K562 (cell line): ENCODE measurements around the gene CELSR2. TPM values are rescaled to one million over a fixed set of nuclear protein-coding genes. Genes with fewer than 3 reads are reported as not detected.
A peak's percentile ranks its signal among the peaks of the same experiment; 100 is the strongest.

Experiments used
- ATF6 ChIP-seq: sonication (generic); formaldehyde crosslinking; IDR thresholded peaks from 2 replicates; pipeline ENCODE4 v1.4.0; 2020; ENCODE audit warnings: mild to moderate bottlenecking, missing genetic modification reagents
- CCAR2 ChIP-seq: fragments of 200-400 bp; formaldehyde crosslinking; IDR thresholded peaks from 2 replicates; pipeline ENCODE4 v1.6.1; 2017; ENCODE audit warnings: mild to moderate bottlenecking, low read depth, low read length
- CREB1 ChIP-seq, 2 experiments: sonication (generic) in 1 of 2; formaldehyde crosslinking in 1 of 2; IDR thresholded peaks; 2 replicates each; pipeline versions ENCODE4 v1.6.1 to v1.8.0; 2012 to 2022; ENCODE audit warnings: inconsistent platforms in 1 of 2, mild to moderate bottlenecking in 1 of 2, missing genetic modification reagents in 1 of 2, moderate library complexity in 1 of 2
- DPF2 ChIP-seq: fragments of 450-650 bp; IDR thresholded peaks from 2 replicates; pipeline ENCODE4 v1.6.1; 2016
- FUS ChIP-seq: fragments of 200-400 bp; formaldehyde crosslinking; optimal IDR thresholded peaks from 2 replicates; pipeline ENCODE3; 2017; ENCODE audit warnings: low read depth, low read length
- HCFC1 ChIP-seq: IDR thresholded peaks from 2 replicates; pipeline ENCODE4 v1.6.1; 2012; ENCODE audit warnings: low read depth, low read length, improper control_type of control experiment
- HDAC1 ChIP-seq, 2 experiments: fragments of 450-650 bp; IDR thresholded peaks; 2 replicates each; pipeline ENCODE4 v1.6.1; 2016 to 2017; ENCODE audit warnings: inconsistent platforms in 1 of 2, mild to moderate bottlenecking in 1 of 2, moderate library complexity in 1 of 2
- ID3 ChIP-seq, 2 experiments: fragments of 250-450 bp in 1 of 2; fragments of 450-650 bp in 1 of 2; sonication (Bioruptor Pico) in 1 of 2; IDR thresholded peaks; 2 replicates each; pipeline versions ENCODE4 v1.6.1 to v1.8.0; 2016 to 2021; ENCODE audit warnings: mild to moderate bottlenecking in 2 of 2, moderate library complexity in 2 of 2, missing compliant biosample characterization in 1 of 2, missing genetic modification characterization in 1 of 2
- NCOA6 ChIP-seq: fragments of 450-650 bp; IDR thresholded peaks from 2 replicates; pipeline ENCODE4 v1.6.1; 2017; ENCODE audit warnings: mild to moderate bottlenecking
- RBM22 ChIP-seq: fragments of 200-400 bp; formaldehyde crosslinking; IDR thresholded peaks from 2 replicates; pipeline ENCODE4 v1.6.1; 2018; ENCODE audit warnings: low read length, low read depth; ENCODE audit not compliant: poor library complexity, severe bottlenecking
- RBM39 ChIP-seq: fragments of 200-400 bp; formaldehyde crosslinking; optimal IDR thresholded peaks from 2 replicates; pipeline ENCODE3; 2018; ENCODE audit warnings: low read depth, low read length
- RNF219 ChIP-seq: fragments of 250-450 bp; sonication (Bioruptor Pico); IDR thresholded peaks from 2 replicates; pipeline ENCODE4 v1.5.0; 2022; ENCODE audit warnings: mild to moderate bottlenecking
- SIRT6 ChIP-seq: IDR thresholded peaks from one replicate; pipeline ENCODE4 v1.6.1; 2012; ENCODE audit warnings: low read depth, mild to moderate bottlenecking, control low read depth, inconsistent platforms, low read length, moderate library complexity
- USF1 ChIP-seq: sonication (generic); formaldehyde crosslinking; IDR thresholded peaks from 2 replicates; pipeline ENCODE4 v1.9.0; 2022; ENCODE audit warnings: mild to moderate bottlenecking, missing genetic modification reagents
- ZBTB49 ChIP-seq: sonication (generic); formaldehyde crosslinking; IDR thresholded peaks from 2 replicates; pipeline ENCODE4 v1.8.0; 2022; ENCODE audit warnings: missing genetic modification reagents, mild to moderate bottlenecking, borderline replicate concordance
- ZNF140 ChIP-seq: fragments of 250-450 bp; sonication (Bioruptor Pico); IDR thresholded peaks from 2 replicates; pipeline ENCODE4 v1.8.0; 2021; ENCODE audit warnings: moderate library complexity, mild to moderate bottlenecking, inconsistent platforms
- ZNF146 ChIP-seq: IDR thresholded peaks from one replicate; pipeline ENCODE4 v1.6.1; 2018; ENCODE audit warnings: missing compliant biosample characterization; ENCODE audit not compliant: unreplicated experiment
- ZNF197 ChIP-seq: fragments of 200-800 bp; sonication (Bioruptor generic); IDR thresholded peaks from 2 replicates; pipeline ENCODE4 v1.6.1; 2016; ENCODE audit warnings: low read depth, missing genetic modification characterization, missing compliant biosample characterization
- ZNF274 ChIP-seq: IDR thresholded peaks from 2 replicates; pipeline ENCODE4 v1.6.1; 2011; ENCODE audit warnings: low read depth, mild to moderate bottlenecking, low read length, moderate library complexity, borderline replicate concordance
- polyA plus RNA-seq, 8 experiments: library from polyadenylated mRNA; depleted of rRNA in 4 of 8; stranded (reverse) in 5 of 8; unstranded in 3 of 8; fragments of >200 nt; fragmentation: Nextera tagmentation in 2 of 8; fragmentation: Illumina TruSeq in 1 of 8; extraction: Ambion mirVana in 2 of 8; extraction: Trizol in 1 of 8; gene quantifications; 2 replicates each; pipeline versions ENCODE4 v1.2.1 to v1.2.3, GENCODE V29; 2011 to 2014; ENCODE audit warnings: inconsistent platforms in 1 of 8, missing spikeins in 1 of 8
- total RNA-seq, 7 experiments: library from RNA; depleted of rRNA in 6 of 7; stranded (reverse); fragments of >200 nt in 6 of 7; fragmentation: Illumina TruSeq in 2 of 7; extraction: Trizol in 2 of 7; gene quantifications; 2 replicates each; pipeline versions ENCODE4 v1.2.1 to v1.2.3, GENCODE V29; 2011 to 2021; ENCODE audit warnings: low replicate concordance in 1 of 7

The CELSR2 gene
- total and polyA plus RNA-seq, 9 of the 15 experiments (the other 6 are each of a cell fraction or from before 2014, with no cell fraction given) = 0.31 to 21.9 (median 4.2) TPM

GRCh38 chr1:109213824-109214693 is 35.3 kb upstream of the CELSR2 start, which contains the start of gene SARS1 (continued):
- TF ChIP-seq ZBTB49 (CRISPR knock-in tag) = peak; percentile 90
- peak; percentile 41; the same call in 1 of the 2 replicates for TF ChIP-seq HCFC1
- peak; percentile 76 for TF ChIP-seq ATF6
- peak; percentile 61 for TF ChIP-seq RBM22
- no peak for TF ChIP-seq ID3 (CRISPR knock-in tag; IDR thresholded peaks at IDR 0.05)
- TF ChIP-seq ID3 (tag; IDR thresholded peaks at IDR 0.05) = no peak
- no peak for TF ChIP-seq NCOA6
- no peak for TF ChIP-seq RBM39
- TF ChIP-seq FUS = no peak
- TF ChIP-seq ZNF146 = no peak
- no peak for TF ChIP-seq RNF219 (CRISPR knock-in tag)
- peak in 1 of 2 experiments; percentile 94; a peak in 2 of 4 replicates for TF ChIP-seq HDAC1 (IDR thresholded peaks at IDR 0.05)
- TF ChIP-seq ZNF197 = no peak
- no peak for TF ChIP-seq CCAR2
- no peak for TF ChIP-seq ZNF140
- TF ChIP-seq SIRT6 = no peak
- no peak for TF ChIP-seq CREB1 (IDR thresholded peaks at IDR 0.05)
- TF ChIP-seq CREB1 (CRISPR knock-in tag; IDR thresholded peaks at IDR 0.05) = peak; percentile 43; the same call in 1 of the 2 replicates
- TF ChIP-seq ZNF274 = no peak
- TF ChIP-seq DPF2 = 0 out of 2 replicates have a peak, but pooled peaks have one; percentile 17
- peak; percentile 47 for TF ChIP-seq USF1
